Central memory CD8-positive, alpha-beta T cell (primary cell): ENCODE data around the gene PIK3R1.

ENCODE experiments used
- ATAC-seq: fragments of 150-1000 bp; cut with Tn5 transposase; replicated peaks from 2 replicates; pipeline ENCODE4 v1.10.0; 2022; ENCODE audit warnings: mild to moderate bottlenecking, moderate FRiP score, moderate number of reproducible peaks; ENCODE audit not compliant: poor library complexity, severe bottlenecking; ENCODE audit errors: extremely low read depth
- DNase-seq, 2 donors: peaks; one replicate each; pipeline ENCODE4 v3.0.0; 2021; ENCODE audit warnings: low spot score in 2 of 2
- H3K27ac Mint-ChIP-seq: one replicate; pipeline ENCODE4 v1.8.0; 2022; ENCODE audit warnings: low read depth, mild to moderate bottlenecking, moderate library complexity, mixed read lengths
- H3K27me3 Mint-ChIP-seq: one replicate; pipeline ENCODE4 v1.8.0; 2022; ENCODE audit warnings: mixed read lengths
- H3K36me3 Mint-ChIP-seq: one replicate; pipeline ENCODE4 v1.8.0; 2022; ENCODE audit warnings: mild to moderate bottlenecking, moderate library complexity, mixed read lengths; ENCODE audit not compliant: insufficient read depth
- H3K4me1 Mint-ChIP-seq: one replicate; pipeline ENCODE4 v1.8.0; 2022; ENCODE audit warnings: mixed read lengths
- H3K4me3 Mint-ChIP-seq: one replicate; pipeline ENCODE4 v1.8.0; 2022; ENCODE audit warnings: mild to moderate bottlenecking, moderate library complexity, mixed read lengths
- H3K9me3 Mint-ChIP-seq: one replicate; pipeline ENCODE4 v1.8.0; 2022; ENCODE audit warnings: mixed read lengths

PIK3R1 gene

GRCh38 chr5:68287976-68288706, 72.6 kb downstream of the PIK3R1 start:
- ATAC-seq (peak; percentile 81), DNase-seq (peak; percentile 36 to 37)
- Mint-ChIP-seq H3K4me1 (peaks cover 87% of the 10 kb centered on the region), H3K27ac (peak overlapping the region; percentile 54), H3K27me3 (no peaks in the 10 kb centered on the region), H3K4me3 (peak overlapping the region; percentile 91), H3K9me3 (no peaks in the 10 kb centered on the region), H3K36me3 (peaks cover 55% of the 10 kb centered on the region)

GRCh38 chr5:68288707-68289134, 73.2 kb downstream of the PIK3R1 start:
- DNase-seq, result no peak
- Mint-ChIP-seq H3K36me3 (peaks cover 58% of the 10 kb centered on the region), H3K27ac (peak overlapping the region; percentile 54), H3K4me3 (peak overlapping the region; percentile 91), H3K9me3 (no peaks in the 10 kb centered on the region), H3K27me3 (no peaks in the 10 kb centered on the region), H3K4me1 (peaks cover 82% of the 10 kb centered on the region)
- ATAC-seq, result peak; percentile 7

DNA sequence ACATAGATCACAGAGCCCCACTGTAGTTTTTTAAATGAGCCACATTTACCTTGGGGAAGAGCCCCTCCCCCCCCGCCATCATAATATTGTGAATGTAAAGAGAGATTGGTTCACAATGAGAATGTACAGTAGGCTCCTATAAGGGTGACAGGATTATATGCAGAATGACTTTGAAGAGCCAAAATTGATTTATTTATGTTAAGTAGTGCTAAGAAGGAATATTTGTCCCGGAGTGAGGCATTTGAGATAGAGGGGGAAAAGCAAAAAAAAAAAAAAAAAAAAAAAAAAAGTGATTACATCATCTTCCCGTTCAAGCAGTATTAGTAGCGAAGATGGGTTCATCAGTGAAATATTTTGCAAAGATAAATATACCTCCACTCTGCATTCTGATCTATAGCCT, 73.9 kb downstream of the PIK3R1 start:
- H3K27ac Mint-ChIP-seq, result no peak overlapping the region

DNA sequence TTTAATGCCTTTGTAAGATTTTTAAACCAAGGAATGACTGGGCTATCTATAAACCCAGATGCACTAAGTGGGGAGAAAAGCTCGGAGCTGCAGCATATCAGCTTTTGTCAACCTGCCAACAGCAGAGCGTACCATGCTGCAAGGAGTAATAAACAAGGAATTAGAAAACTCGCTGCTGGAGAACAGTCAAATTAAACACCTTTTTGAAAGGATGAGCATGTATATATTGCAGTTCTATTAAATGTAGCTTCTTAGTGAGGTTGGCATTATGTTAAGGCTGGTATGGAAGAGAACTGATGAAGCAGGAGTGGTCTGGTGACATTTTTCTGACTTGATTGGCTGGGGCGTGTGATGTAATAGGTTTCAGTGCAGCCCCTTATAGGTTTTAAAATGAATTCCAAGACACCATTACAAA, 74.7 kb downstream of the PIK3R1 start:
- Mint-ChIP-seq H3K27me3 (no peaks in the 10 kb centered on the region), H3K36me3 (peaks cover 62% of the 10 kb centered on the region), H3K4me3 (peak overlapping the region; percentile 91), H3K4me1 (peaks cover 68% of the 10 kb centered on the region), H3K9me3 (no peaks in the 10 kb centered on the region), H3K27ac (no peak overlapping the region)
- DNase-seq, result no peak
- ATAC-seq, result no peak

More for the DNA sequence above, 73.9 kb downstream of the PIK3R1 start:
- Mint-ChIP-seq H3K4me1 (peaks cover 76% of the 10 kb centered on the region), H3K27me3 (no peaks in the 10 kb centered on the region), H3K4me3 (peak overlapping the region; percentile 91), H3K36me3 (peaks cover 59% of the 10 kb centered on the region), H3K9me3 (no peaks in the 10 kb centered on the region)
- ATAC-seq, result no peak
- DNase-seq, result no peak

DNA sequence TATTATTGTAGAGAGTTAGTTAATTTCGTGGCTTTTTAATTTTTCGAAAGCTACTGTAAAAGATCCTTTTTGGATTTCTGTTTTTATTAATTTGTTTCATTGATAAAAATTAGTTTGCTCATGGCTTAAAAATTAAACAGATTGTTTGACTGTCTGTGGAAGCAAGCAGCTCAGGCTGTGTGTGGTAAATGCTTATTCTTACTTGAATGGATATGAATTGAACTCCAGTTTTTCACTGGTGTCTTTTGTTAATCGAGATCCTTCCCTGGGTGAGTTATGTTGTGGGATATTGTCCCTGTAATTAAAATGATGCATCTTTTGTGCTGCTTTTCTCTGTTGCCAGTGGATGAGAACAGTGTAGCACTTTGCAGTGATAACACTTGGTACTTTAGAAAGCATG, 75.3 kb downstream of the PIK3R1 start:
- ATAC-seq (no peak), DNase-seq (no peak)
- Mint-ChIP-seq H3K27ac (peak overlapping the region; percentile 49), H3K36me3 (peaks cover 62% of the 10 kb centered on the region), H3K4me1 (peaks cover 65% of the 10 kb centered on the region), H3K27me3 (no peaks in the 10 kb centered on the region), H3K9me3 (no peaks in the 10 kb centered on the region), H3K4me3 (peak overlapping the region; percentile 19)

DNA sequence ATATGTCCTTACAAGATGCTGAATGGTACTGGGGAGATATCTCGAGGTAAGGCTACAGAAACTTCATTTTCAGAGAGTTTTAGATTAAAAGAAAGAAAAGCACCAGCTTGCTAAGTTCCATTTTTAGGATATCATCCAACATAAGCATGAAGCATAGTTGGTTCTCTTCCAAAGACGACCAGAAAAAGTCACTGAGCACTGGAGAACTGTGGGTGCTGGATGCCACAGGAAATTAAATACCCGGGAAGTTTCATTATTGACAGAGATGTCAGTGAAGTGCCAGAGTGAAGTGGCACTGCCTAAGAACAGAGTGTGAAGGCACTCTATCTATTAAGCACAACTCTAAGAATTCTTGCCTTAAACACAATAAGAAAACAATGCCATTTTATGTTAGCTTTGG, 76.8 kb downstream of the PIK3R1 start:
- Mint-ChIP-seq H3K27ac (peak overlapping the region; percentile 49), H3K9me3 (no peaks in the 10 kb centered on the region)
- no peak for ATAC-seq

GRCh38 chr5:68295772-68296171, 80.2 kb downstream of the PIK3R1 start:
- ATAC-seq, result no peak
- Mint-ChIP-seq H3K4me3 (no peak overlapping the region), H3K4me1 (peaks cover 52% of the 10 kb centered on the region), H3K27ac (peak overlapping the region; percentile 85), H3K9me3 (no peaks in the 10 kb centered on the region), H3K36me3 (peaks cover 82% of the 10 kb centered on the region), H3K27me3 (no peaks in the 10 kb centered on the region)
- no peak for DNase-seq

More for the DNA sequence above, 76.8 kb downstream of the PIK3R1 start:
- Mint-ChIP-seq H3K36me3 (peaks cover 72% of the 10 kb centered on the region), H3K4me3 (peak overlapping the region; percentile 16), H3K4me1 (peaks cover 56% of the 10 kb centered on the region), H3K27me3 (no peaks in the 10 kb centered on the region)
- no peak for DNase-seq

DNA sequence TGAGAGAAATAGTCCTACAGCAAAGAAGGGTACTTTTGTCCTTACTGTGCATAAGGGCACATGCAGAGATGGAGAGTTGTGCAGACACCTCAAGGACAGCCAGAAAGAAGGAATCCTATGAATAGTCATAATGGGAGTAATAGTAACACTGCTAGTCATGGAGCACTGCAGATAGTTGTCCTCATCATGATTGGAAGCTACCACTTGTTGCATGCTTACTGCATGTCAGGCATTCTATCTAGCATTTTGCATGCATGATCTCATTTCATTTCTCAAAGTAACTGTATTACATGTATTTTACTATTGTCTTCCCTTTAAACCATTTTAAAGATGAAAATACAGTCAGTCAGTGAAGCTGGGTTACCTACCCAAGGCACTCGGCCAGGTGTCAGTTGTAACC, 81.3 kb downstream of the PIK3R1 start:
- peaks cover 44% of the 10 kb centered on the region for H3K4me1 Mint-ChIP-seq
- H3K4me3 Mint-ChIP-seq, result no peak overlapping the region
- DNase-seq (no peak), ATAC-seq (no peak)
- peak overlapping the region; percentile 8 for H3K27ac Mint-ChIP-seq
- H3K36me3 Mint-ChIP-seq, result peaks cover 83% of the 10 kb centered on the region
- H3K9me3 Mint-ChIP-seq, result no peaks in the 10 kb centered on the region
- H3K27me3 Mint-ChIP-seq, result no peaks in the 10 kb centered on the region

DNA sequence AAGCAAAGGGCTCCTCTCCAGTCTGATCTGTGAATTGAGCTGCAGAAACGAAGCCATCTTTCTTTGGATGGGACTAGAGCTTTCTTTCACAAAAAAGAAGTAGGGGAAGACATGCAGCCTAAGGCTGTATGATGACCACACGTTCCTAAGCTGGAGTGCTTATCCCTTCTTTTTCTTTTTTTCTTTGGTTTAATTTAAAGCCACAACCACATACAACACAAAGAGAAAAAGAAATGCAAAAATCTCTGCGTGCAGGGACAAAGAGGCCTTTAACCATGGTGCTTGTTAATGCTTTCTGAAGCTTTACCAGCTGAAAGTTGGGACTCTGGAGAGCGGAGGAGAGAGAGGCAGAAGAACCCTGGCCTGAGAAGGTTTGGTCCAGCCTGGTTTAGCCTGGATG, 82.1 kb downstream of the PIK3R1 start:
- no peaks in the 10 kb centered on the region for H3K27me3 Mint-ChIP-seq
- H3K36me3 Mint-ChIP-seq, result peaks cover 81% of the 10 kb centered on the region
- H3K4me1 Mint-ChIP-seq, result peaks cover 45% of the 10 kb centered on the region
- no peak for DNase-seq
- H3K9me3 Mint-ChIP-seq, result no peaks in the 10 kb centered on the region
- ATAC-seq, result no peak
- H3K4me3 Mint-ChIP-seq, result no peak overlapping the region
- peak overlapping the region; percentile 8 for H3K27ac Mint-ChIP-seq

- Mint-ChIP-seq H3K4me3 (no peak overlapping the region), H3K9me3 (no peaks in the 10 kb centered on the region), H3K36me3 (peaks cover 73% of the 10 kb centered on the region), H3K4me1 (peaks cover 52% of the 10 kb centered on the region), H3K27me3 (no peaks in the 10 kb centered on the region), H3K27ac (peak overlapping the region; percentile 55)
- DNase-seq (no peak), ATAC-seq (no peak)
Observed at GRCh38 chr5:68298479-68298878, 82.9 kb downstream of the PIK3R1 start.

- Mint-ChIP-seq H3K4me1 (peaks cover 56% of the 10 kb centered on the region), H3K27me3 (no peaks in the 10 kb centered on the region), H3K27ac (peak overlapping the region; percentile 55), H3K9me3 (no peaks in the 10 kb centered on the region), H3K36me3 (peaks cover 67% of the 10 kb centered on the region), H3K4me3 (no peak overlapping the region)
- DNase-seq (no peak), ATAC-seq (no peak)
Observed at GRCh38 chr5:68299105-68299504, 83.5 kb downstream of the PIK3R1 start.

GRCh38 chr5:68299575-68299974, 84.0 kb downstream of the PIK3R1 start:
- Mint-ChIP-seq H3K4me3 (no peak overlapping the region), H3K4me1 (peaks cover 56% of the 10 kb centered on the region), H3K27ac (no peak overlapping the region), H3K9me3 (no peaks in the 10 kb centered on the region), H3K27me3 (no peaks in the 10 kb centered on the region), H3K36me3 (peaks cover 62% of the 10 kb centered on the region)
- no peak for DNase-seq
- no peak for ATAC-seq

DNA sequence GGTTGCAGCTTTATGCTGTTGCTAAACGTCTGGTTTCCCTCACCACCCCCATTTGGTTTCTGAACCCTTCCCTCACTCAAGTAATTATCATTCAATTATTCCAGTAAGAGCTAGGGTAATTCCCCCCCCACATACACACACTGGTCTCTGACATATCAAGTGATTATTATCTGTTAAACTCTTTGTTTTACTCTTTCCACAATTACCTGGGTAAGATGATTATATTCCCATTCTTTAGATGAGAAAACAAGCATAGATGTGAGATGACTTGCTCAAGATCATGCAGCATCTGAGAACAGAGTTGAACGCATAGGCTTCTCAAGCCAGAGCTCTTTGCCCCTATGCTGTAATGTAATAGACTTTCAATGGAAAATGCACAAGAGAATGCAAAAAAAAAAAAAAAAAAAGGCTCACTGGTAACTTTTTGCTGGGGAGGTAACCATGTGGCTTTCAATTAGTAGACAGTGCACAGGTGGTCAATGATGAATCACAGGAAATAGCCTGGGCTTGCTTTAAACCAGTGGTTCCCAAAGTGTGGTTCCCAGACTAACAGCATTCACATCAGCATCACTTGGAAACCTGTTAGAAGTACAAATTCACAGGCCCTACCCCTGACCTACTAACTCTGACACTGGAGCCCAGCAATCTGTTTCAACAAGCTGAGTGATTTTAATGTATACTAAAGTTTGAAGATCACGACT, 87.6 kb downstream of the PIK3R1 start:
- H3K27ac Mint-ChIP-seq, result peak overlapping the region; percentile 33
- DNase-seq (no peak), ATAC-seq (no peak)

More for the DNA sequence above, 87.6 kb downstream of the PIK3R1 start:
- Mint-ChIP-seq H3K4me3 (no peak overlapping the region), H3K36me3 (peaks cover 29% of the 10 kb centered on the region), H3K9me3 (no peaks in the 10 kb centered on the region), H3K4me1 (peaks cover 44% of the 10 kb centered on the region), H3K27me3 (no peaks in the 10 kb centered on the region)
